Stimulated activated CD4-positive, alpha-beta T cell treated with anti-CD3 and anti-CD28 coated beads, Interleukin-2, amount 100 ng/mL, for 24 hours (primary cell): ENCODE measurements around the gene MGAT4A.
A peak's percentile ranks its signal among the peaks of the same experiment; 100 is the strongest.

ENCODE experiments used
- DNase-seq, 2 donors: peaks; one replicate each; pipeline ENCODE4 v3.0.0-alpha.2; 2020

The MGAT4A gene

GRCh38 chr2:98731041-98731893, at the start of gene MGAT4A:
Gene MGAT4A (minus strand): TSS chr2:98731132. CDS start chr2:98726332, 4,800 bp downstream.
- DNase-seq, result peak; percentile 81 to 82

- DNase-seq, result no peak
Measured at GRCh38 chr2:98778741-98779483, 48.0 kb upstream of the MGAT4A start.

GRCh38 chr2:98778151-98778550, 47.2 kb upstream of the MGAT4A start:
- DNase-seq, result no peak

GRCh38 chr2:98777710-98778109, 46.8 kb upstream of the MGAT4A start:
- DNase-seq, result no peak

GRCh38 chr2:98777076-98777475, 46.1 kb upstream of the MGAT4A start:
- DNase-seq, result no peak

GRCh38 chr2:98776136-98776535, 45.2 kb upstream of the MGAT4A start:
- DNase-seq, result no peak

GRCh38 chr2:98775146-98775986, 44.4 kb upstream of the MGAT4A start:
- DNase-seq, result no peak

GRCh38 chr2:98773907-98774306, 43.0 kb upstream of the MGAT4A start:
- DNase-seq, result no peak

- no peak for DNase-seq
Measured at GRCh38 chr2:98773169-98773568, 42.2 kb upstream of the MGAT4A start.

GRCh38 chr2:98772536-98772935, 41.6 kb upstream of the MGAT4A start:
- no peak for DNase-seq

- DNase-seq, result peak; percentile 47 to 58
Measured at GRCh38 chr2:98771721-98772524, 41.0 kb upstream of the MGAT4A start.

- no peak for DNase-seq
Measured at GRCh38 chr2:98771264-98771663, 40.3 kb upstream of the MGAT4A start.

- DNase-seq, result no peak
Measured at GRCh38 chr2:98769784-98770183, 38.9 kb upstream of the MGAT4A start.

GRCh38 chr2:98769114-98769476, 38.2 kb upstream of the MGAT4A start:
- DNase-seq, result no peak

- peak; percentile 34 to 49 for DNase-seq
Measured at GRCh38 chr2:98768384-98769113, 37.6 kb upstream of the MGAT4A start.

GRCh38 chr2:98764499-98764898, 33.6 kb upstream of the MGAT4A start:
- no peak for DNase-seq

- no peak for DNase-seq
Measured at GRCh38 chr2:98763209-98763951, 32.4 kb upstream of the MGAT4A start.

- DNase-seq, result no peak
Measured at GRCh38 chr2:98761909-98762308, 31.0 kb upstream of the MGAT4A start.

GRCh38 chr2:98761267-98761781, 30.4 kb upstream of the MGAT4A start:
- peak; percentile 72 to 74 for DNase-seq

- DNase-seq, result no peak
Measured at GRCh38 chr2:98759827-98760625, 29.1 kb upstream of the MGAT4A start.
